AML-193 (cell line): Measurements from ENCODE around the gene KBTBD2.
A peak's percentile ranks its signal among the peaks of the same experiment; 100 is the strongest.
"Not testable (repeated sequence)": the region's sequence is repeated elsewhere in the genome, so short reads cannot be mapped to it uniquely, and the experiment has no call there.

Source experiments
- DNase-seq, 2 experiments: peaks; one replicate each; lab custom pipeline; 2025; lab: John Stamatoyannopoulos, UW

Gene KBTBD2

DNA sequence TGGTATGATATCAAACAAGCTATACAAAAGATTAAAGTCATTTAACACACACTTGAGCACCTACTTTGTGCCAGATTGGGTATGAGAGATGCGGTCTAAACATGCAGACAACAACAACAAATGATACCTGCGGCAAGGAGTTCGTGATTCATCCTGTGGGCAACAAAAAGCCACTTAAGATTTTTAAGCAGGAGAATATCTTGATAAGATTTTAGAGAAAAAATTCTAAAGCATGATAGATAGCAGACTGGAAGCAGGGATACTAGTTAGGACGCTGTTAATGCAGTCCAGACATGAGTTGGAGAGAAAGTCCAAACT lies 1.6 kb upstream of the KBTBD2 start:
- DNase-seq, result no peak

DNA sequence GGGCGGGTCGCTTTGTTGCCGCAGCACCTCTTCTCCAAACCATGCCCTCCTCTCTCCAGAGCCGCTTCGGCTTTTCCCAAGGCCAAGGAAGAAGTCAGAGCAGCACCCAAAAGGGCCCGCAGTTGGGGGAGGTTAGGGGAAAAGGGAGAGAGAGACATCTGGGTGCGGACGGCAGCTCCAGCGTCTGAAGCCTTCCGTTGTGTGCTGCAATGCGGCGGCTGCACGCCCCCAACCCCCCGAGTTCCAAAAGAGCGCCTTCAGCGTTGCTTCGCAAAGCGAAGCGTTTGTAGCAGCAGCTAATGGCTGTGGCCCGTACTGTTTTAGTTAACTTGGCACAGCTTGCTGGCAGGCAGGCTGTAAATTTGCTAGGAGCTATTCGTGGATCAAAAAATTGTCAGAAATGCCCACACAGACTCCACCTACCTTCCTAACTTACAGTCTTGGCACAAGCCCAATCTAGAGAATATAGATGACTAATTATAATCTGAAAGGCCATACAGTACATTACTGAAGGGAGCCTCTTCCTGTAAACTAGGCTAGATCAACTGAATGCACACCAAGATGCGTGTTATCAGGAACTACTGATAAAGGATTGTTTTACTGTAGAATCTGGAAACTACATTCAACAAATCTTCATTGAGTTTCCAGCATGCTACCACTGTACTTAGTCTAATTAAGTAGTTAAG lies 1.1 kb upstream of the KBTBD2 start:
- DNase-seq, result peak; percentile 55 to 74

DNA sequence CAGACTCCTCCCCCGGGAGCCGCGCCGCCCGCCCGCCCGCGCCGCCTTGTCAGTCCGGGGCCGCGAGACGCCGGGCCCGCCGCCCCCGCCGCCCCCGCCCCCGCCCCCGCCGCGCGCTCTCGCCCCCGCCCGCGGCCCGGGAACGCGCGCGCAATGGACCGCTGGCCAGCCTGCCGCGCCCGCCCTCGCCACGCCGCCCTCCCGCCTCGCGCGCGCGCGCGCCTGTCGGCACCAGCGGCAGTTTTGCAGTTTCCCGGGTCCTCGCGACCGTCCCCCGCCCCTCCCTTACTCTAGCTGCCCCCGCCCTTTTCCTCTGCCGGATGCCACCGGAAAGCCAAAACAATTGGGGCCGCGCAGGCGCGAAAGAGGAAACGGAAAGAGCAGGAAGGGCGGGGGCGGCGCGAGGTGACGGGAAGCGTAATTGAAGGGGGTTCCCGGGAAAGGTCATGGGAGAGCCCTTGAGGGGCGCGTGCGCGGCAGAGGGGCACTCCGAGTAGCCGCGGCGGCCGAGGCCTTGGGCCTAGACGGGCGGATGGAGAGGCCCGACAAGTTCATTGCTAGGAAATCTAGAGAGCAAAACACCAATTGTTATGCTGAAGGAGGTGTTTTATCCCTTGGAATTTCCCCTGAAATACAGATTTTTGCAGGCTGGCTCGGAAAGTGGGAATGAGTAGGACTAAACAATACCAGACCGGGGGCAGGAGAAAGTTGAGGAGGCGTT lies 400 bp upstream of the KBTBD2 start:
- DNase-seq, result peak; percentile 84 to 92

DNA sequence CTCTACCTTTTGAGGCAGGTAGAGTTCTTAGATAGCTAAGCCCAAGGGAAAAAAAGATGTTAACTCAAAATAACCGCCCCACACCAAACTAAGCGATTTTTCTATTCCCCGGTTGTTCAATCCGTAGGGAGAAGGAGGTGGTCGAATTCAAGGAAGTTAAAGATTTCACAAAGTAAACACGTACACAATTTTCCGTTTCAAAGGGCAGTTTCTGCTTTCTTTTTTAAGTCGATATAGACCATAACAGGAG lies 842 bp downstream of the KBTBD2 start:
- DNase-seq, result no peak

DNA sequence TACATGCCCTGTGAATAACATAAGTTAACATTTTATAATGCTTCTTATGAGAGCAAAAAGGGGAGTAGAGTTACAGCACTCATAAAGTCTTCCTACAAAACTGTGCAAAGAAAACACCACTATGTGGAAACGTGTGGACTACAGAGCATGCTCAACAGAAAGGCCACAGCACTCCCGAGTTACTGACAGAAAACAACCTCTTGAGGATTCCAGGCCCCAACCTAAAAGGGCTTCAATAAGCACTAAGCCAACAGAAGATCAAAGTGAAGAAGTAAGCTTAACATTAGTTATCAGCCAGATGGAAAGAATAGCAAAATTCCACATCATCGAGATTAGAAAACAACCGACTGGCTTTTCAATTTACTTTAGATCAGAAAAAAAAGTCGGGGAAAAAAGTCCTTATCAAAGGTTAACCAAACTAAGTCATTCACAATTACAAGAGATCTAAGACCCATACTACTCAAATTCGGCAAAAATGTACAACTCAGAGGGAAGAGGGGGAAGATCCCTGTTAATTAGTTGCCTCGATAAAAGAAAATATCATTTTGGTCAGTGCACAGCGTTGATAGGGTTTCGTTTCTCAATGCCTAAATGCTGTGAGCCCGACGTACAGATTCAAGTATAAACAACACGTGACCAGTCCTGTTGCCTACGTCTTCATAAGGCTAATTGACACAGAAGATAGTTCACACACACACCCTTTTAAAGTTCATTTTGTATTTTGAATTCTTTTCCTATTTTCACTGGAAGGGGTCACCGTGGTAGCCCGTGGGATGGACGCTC lies 1.4 kb downstream of the KBTBD2 start:
- peak; percentile 52 to 78 for DNase-seq

DNA sequence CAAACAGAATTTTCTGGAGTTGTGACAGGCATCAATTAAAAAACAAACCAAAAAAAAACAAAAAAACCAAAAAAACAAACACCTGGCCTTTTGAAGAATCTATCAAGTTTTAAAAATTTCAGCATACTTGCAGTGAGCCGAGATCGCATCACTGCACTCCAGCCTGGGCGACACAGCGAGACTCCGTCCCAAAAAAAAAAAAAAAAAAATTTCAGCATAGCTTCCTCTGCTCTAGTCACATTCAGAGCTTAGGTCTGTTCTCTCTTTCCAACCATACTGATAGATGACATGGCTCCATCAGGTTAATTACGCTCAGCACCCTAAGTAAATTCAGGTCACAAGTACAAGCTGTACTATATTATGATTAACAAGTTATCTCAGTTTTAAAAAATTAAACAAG lies 3.1 kb downstream of the KBTBD2 start:
- no peak for DNase-seq

DNA sequence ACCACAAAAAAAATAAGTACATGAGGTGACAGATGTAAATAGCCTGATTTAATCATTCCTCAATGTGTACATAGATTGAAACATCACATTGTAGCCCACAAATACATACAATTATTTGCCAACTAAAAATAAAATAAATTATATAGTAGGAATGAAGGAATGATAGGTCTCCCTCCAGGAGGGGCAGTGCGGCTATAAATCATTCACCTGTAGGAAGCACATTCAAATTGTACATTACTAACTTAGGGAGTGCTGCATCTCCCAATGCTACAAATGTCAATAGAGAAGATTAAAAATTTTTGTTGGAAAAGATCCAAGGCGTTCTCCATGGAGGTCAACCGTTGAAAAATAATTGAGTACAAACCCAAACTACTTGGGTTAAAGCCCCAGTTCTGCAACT lies 4.2 kb downstream of the KBTBD2 start:
- no peak for DNase-seq

DNA sequence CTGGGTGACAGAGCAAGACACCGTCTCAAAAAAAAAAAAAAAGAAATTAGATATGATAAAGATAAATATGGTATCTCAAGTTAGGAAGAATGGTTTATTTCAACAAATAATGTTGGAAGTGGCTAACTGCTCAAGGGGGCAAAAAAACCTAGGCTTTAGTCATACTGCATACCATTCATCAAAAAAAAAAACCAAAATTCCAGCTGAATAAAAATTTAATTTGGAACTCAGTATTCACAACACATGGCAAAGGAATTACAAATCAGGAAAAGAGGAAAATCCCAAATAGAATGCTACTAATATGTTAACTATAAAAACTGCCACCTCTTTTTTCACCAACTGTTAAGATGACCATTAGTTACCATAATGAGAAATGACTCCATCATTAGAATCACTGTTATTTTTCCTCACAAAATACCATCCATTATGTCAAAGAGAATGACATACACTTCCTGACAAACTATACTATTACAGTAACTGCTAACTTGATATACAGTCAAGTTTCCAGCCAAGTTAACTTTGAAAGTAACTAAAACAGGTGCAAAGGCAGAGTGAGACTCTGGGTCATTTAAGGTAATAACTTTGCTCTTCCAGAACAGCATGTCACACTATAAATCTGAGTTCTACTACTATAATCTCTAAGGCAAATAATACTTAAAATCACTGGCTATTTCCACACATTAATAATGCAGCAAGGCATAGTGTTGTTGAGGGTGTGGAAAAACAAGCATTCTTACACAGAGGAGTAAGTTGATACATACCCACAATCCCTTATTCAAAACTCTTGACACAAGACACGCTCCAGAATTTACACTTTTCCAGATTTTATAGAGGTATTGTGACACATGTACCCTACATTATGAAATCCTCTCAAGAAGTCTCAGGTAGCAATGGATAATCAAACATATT lies 10.2 kb downstream of the KBTBD2 start:
- no peak for DNase-seq

DNA sequence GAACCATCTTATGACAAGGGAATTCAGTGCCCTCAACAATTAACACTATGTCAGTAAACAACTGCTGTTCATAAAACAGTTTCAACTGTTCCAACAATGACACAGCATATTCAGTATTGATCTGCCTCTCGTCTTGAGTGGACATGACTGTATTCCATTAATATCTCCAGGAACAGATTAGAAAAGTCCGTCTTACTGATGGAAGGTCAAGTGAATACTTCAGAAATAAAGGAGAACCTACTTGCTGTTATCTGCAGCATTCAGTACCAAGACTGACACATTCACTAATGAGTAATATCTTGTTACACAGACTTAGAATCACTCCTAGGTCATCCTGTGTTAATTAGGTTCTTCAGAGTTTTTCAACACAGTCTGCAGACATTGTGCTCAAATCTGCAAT lies 12.1 kb downstream of the KBTBD2 start:
- no peak for DNase-seq

DNA sequence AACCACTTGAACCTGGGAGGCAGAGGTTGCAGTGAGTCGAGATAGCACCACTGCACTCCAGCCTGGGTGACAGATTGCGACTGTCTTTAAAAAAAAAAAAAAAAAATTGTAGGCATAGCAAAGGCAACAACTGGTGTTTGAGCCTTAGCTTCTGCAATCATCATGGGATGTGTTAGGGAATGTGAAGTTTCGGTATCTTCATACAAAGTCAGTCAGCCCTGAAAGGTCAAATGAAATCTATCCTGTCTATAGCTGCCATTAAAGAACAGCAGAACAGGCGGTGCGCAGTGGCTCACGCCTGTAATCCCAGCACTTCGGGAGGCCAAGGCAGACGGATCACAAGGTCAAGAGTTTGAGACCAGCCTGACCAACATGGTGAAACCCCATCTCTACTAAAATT lies 13.5 kb downstream of the KBTBD2 start:
- DNase-seq, result not testable (repeated sequence)

DNA sequence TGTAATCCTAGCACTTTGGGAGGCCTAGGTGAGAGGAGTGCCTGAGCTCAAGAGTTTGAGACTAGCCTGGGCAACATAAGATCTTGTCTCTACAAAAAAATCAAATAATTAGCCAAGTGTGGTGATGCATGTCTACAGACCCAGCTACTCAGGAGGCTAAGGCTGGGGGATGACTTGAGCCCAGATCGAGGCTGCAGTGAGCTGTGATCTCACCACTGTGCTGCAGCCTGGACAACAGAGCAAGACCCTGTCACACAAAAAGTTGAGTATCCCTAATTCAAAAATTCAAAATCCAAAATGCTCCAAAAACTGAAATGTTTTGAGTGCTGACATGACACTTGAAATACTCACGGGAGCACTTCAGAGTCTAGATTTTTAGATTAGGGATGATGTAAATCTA lies 19.1 kb downstream of the KBTBD2 start:
- DNase-seq, result no peak

DNA sequence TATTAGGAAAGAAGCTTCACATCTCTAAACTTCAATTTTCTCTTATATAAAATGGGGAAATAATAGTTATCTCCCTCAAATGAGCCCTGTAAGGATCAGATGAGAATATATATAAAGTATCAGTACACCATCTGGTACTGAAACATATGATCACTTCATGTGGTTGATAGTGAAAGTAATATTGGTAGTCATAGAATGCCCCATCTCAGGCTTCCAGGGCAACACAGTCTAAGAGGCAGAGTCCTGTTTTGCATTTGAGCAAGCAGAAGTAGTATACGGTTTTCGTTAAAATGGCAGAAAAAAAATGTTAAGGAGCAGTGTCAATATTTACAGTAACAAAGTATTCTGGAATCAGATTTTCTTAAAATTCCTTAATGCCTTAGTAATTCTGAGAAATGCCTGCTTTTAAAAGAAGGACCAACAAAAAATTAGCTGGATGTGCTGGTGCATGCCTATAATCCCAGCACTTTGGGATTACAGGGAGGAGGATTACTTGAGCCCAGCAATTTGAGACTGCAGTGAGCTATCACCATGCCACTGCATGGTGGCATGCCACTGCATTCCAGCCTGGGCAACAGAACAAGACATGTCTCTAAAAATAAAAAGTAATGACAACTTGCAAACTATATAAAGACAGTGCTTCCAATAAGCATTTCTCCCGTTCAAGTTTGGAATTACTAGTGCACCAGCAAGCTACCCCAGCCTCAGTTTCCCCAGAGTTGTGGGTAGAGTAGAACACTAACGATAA lies 19.8 kb downstream of the KBTBD2 start:
- no peak for DNase-seq

DNA sequence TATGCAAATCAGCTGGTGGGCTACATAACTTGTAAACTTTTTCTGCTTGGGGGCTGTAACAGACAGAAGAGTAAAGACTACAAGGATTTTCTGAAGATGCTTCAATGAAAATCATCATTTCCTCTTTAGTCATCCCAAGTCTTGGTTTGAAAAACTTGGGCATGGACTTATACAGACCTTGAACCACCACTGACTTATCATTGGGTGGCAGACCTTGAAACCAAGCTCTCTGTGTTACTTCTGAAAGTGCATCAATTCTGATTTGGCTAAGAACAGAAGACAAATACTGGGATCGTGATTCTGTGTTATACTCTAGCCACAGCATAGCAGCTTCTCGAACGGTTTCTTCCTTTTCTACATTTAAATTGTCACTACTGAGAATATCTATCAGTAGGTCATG lies 21.3 kb downstream of the KBTBD2 start:
- no peak for DNase-seq

DNA sequence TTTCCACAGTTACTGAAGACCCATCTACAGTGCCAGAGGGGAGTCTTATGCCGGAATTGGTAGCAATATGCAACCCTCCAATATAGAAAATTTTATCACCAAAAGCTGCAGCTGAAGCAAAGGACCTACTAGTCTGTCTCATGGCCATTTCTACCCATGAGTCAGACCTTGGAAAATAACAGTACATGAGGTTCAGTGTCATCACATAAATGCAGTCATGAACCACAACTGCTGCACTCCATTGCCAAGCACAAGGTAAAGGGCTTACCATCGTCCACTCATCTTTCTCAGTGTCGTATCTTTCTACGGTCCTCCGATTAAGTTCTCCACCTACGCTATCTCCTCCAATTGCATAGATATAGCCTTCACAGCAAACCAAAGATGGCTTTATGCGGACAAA lies 21.8 kb downstream of the KBTBD2 start:
- no peak for DNase-seq

DNA sequence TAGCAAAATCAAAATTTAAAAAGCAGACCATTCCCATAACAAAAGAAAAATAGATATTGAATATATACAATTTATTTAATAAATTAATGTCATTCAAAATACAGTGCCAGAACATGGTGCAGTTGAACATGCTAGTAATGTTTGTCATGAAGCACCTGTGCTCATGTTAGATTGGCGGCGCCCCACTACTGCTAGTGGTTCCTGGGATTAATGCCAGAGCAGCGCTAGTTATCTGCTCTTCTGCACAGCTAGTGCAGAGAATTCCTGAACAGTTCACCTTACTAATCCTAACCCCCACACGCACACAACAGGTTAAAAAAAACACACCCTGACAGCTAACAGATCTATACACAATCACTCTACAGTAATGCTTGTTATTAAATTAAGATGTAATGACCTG lies 23.4 kb downstream of the KBTBD2 start:
- no peak for DNase-seq

DNA sequence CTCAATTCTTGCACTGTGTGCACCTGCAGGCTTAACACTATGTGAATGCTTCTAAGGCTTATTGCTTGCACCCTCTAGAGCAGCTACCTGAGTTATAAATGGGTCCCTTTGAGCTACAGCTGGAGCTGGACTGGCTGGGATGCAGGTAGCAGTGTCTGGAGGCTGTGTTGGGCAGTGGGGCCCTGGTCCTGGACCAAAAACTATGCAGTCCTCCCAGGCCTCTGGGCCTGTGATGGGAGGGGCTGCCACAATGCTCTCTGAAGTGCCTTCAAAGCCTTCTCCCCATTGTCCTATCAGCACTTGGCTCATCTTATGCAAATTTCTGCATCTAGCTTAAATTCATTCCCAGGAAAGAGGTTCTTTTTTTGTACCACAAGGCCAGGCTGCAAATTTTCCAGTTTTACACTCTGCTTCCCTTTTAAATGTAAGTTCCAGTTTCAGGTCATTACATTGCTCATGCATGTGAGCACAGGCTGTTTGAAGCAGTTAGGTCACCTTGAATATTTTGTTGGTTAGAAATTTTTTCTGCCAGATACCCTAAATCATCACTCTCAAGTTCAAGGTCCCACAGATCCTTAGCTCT lies 26.0 kb downstream of the KBTBD2 start:
- DNase-seq, result no peak

DNA sequence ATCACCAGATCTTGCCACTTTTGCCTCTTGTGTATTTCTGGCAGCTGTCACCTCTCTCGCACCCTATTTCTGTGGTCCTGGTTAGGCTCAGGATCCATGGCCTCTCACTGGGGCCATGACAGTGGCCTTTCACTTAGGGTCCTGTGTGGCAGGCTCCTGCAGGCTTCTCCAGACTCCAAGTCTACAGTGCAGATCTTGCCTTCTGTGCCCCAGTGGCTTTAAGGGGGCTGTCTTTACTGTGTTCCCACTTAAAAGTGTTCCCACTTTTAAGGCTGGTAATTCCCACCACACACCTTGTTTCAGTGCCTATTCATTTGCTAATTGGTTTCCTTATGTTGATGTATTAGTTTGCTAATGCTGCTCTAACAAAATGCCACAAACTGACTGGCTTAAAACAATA lies 27.7 kb downstream of the KBTBD2 start:
- DNase-seq, result not testable (repeated sequence)

DNA sequence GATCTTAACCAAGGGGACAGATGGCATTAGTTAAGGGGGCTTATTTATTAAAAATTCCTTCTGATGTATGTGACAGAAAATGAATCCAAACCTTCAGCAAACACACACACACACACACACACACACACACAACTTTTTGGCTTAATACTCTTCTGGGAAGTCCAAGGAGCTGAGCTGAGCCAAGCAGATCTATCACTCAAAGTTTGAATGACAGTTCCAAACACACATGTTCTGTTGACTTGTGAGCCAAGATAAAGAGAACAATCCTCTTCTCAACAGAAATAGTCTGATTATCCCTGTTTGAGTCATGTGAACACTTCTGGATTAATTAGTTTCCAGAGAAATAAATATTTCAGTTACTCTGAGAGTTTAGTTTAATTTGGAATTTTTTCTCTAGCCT lies 31.5 kb downstream of the KBTBD2 start:
- DNase-seq, result no peak

DNA sequence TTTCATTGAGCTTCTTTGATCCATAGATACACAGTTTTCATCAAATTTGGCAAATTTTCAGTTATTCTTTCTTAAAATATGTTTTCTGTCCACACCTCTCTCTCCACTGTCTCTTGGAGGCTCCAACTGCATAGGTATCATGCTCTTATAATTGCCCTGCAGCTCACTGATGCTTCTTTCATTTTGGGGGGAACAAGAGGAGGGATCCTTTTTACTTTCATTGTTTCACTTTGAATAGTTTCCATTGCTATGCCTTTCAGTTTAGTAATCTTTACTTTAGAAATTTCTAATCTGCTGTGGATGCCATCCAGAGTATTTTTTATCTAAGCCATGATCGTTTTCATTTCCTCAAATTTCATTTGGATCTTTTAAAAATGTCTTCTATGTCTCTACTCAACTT lies 32.9 kb downstream of the KBTBD2 start:
- no peak for DNase-seq

DNA sequence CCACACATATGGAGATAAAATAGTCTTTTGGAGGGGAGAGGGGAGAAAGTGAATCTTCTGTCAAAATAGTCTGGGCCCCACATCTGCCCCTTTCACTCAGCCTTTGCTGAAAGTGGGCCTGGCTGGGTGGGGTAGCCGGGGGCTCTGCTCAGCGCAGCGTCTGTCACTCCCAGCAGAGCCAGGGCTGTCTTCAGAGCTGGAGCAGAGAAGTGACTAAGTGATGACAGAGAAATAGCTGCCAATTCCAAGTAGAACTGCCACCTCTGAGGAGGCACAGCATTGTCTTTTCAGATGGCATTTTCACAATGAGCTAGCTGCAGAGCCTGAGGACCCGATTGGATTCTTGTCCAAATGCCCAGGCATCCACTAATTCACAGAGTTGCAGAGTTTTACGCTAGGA lies 34.5 kb downstream of the KBTBD2 start:
- not testable (repeated sequence) for DNase-seq
